Mesenteric fat pad (tissue), 1 donor: Measurements from ENCODE around the gene FNBP1. TPM values are rescaled to one million over a fixed set of nuclear protein-coding genes. Genes with fewer than 3 reads are reported as not detected.
"Not testable (repeated sequence)": the region's sequence is repeated elsewhere in the genome, so short reads cannot be mapped to it uniquely, and the experiment has no call there.

ENCODE experiments used
- DNase-seq: peaks from one replicate; pipeline ENCODE4 v3.0.0-alpha.2; 2020; ENCODE audit warnings: low spot score
- total RNA-seq: library from RNA; stranded (reverse); fragmentation: NEBNext Ultra II Directional; extraction: Animal tissue kit (Norgen Biotek cat#: 25700); gene quantifications from one replicate; pipeline ENCODE4 v1.2.1, GENCODE V29; 2021
- donor health status: DM: yes; HTN: yes; CAD: no.

The FNBP1 gene
- total RNA-seq, 1 donor from 2014 or later = 39.5 TPM

DNA sequence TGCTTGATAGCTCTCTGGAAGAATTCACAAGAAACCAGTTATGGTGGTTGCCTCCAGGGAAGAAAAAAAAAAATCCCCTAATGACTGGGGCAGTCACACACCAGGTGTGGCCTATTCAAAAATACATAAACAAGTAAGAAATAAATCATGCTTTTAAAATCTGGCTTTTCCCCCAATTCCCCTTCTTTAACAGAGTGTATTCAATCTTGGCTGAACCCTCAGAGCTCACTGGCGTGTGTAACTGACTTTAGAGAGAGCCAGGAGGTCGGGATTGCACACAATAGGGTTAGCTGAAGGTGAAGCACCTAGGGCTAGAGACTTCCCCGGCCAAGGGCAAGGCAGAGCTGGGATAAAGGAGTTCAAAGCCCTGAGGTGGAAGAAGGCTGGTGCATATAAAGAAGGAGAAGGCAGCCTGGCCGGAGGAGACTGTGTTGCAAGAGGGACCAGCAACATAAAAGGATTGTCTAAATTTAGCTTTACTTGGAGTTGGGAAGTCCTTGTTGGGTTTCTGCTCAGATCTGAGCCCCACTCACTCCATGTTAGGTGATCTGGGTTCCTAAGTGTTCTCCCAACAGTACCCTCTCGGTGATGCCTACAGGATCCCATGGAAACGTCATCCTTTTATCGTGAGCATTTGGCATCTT, 19.7 kb downstream of the FNBP1 start:
- DNase-seq = no peak

DNA sequence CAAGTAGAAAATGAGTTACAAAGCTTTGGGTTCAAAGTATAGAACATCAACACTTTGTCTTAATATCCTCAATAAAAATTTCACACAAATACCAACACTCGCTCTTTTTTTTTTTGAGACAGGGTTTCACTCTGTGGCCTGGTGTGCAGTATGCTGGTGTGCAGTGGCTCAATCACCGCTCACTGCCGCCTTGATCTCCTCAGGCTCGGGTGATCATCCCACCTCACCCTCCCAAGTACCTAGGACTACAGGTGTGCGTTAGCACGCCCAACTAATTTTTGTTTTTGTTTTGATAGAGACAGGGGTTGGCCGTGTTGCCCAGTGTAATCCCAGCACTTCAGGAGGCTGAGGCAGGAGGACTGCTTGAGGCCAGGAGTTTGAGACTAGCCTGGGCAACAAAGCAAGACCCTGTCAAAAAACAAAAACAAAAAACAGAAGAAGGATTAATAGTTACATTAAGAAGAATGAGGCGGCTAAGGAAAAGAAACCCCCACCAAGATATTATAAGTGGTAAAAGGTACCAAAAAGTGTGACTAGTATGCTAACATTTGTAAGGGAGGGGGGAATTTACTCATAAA, 20.3 kb downstream of the FNBP1 start:
- no peak for DNase-seq

DNA sequence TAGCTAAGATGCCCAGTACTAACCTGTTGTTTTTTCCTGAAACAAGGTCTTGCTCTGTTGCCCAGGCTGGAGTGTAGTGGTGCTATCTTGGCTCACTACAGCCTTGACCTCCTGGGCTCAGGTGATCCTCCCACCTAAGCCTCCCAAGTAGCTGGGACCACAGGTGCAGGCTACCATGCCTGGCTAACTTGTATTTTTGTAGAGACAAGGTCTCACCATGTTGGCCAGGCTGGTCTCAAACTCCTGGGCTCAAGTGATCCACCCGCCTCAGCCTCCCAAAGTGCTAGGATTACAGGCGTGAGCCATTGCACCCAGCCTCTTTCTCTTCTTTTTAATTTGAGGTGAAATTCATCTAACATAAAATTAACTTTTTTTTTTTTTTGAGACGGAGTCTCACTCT, 21.1 kb downstream of the FNBP1 start:
- DNase-seq = not testable (repeated sequence)

DNA sequence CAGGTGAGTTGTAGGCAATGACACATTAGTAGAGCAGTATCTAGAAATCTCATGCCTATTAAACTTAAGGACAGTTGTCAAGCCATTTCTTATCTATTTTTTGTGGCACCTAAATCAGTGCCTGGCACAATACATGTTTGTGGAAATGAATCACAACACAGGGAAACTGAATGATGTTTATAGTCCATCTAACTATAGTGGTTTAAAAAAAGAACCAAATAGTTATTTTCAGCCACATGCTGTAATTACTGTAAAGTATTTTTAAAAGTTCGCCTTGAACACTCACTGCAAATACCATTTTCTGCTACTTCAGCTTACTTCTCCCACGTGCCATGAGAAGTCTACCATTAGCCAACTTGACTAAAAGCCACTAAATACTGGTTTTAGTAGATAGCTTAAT, 21.9 kb downstream of the FNBP1 start:
- no peak for DNase-seq

DNA sequence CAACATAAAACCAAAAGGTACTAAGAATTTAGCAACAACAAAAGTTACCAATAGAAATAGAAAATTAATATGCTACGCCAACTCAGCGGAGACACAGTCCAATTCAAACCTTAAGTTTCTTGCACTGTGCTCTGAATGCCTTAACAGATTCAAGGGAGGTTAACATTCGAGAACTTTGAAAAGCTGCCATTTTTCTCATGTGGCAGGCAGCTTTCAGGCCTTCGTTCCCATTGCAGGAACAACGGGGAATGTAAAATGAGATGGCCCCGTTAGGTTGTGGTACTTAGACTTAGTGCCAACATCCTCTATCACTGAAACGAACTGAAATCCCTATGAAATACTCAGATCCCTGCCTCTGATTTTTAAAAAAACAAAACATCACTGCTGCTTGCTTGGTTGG, 22.4 kb downstream of the FNBP1 start:
- DNase-seq = no peak

DNA sequence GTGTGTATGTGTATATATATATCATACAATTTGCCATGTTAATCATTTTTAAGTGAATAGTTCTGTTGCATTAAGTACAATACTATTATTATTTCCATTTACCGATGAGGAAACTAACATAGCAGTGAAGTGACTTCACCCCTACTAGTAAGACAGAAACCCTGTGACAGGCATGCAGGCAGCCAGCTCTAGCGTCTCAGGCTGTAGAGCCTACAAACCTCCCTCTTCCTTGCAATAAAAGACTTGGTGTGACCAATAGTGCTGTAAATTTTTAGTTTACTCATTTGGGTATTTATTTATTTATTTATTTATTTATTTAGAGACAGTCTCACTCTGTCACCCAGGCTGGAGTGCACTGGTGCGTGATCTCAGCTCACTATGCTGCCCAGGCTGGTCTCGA, 24.7 kb downstream of the FNBP1 start:
- DNase-seq = no peak

DNA sequence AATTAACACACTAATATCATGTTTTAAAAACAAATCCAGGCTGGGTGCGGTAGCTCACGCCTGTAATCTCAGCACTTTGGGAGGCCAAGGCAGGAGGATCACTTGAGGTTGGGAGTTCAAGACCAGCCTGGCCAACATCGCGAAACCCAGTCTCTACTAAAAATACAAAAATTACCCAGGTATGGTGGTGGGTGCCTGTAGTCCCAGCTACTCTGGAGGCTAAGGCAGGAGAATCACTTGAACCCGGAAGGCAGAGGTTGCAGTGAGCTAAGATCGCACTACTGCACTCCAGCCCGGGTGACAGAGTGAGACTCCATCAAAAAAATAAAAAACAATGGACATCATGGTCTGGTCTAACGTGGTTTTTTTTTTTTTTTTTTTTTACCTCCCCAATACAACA, 25.5 kb downstream of the FNBP1 start:
- not testable (repeated sequence) for DNase-seq

DNA sequence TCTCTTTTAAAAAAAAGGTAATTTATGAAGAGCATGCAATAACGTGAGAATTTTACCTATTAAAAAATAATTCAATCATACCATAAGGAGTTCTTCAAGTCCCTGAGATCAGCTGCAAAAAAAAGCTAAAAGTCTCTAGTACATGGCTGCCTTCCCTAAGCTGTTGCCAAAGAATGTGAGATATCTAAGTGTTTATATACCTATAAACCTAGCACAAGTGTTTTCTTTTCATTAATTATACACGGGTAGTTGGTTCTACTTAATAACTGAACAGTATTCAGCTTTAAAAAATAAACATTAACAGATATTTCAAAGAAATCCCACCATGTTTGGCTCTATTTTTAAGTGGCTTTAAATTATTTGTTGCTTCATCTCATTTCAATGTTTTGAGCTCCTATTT, 25.9 kb downstream of the FNBP1 start:
- DNase-seq = no peak

DNA sequence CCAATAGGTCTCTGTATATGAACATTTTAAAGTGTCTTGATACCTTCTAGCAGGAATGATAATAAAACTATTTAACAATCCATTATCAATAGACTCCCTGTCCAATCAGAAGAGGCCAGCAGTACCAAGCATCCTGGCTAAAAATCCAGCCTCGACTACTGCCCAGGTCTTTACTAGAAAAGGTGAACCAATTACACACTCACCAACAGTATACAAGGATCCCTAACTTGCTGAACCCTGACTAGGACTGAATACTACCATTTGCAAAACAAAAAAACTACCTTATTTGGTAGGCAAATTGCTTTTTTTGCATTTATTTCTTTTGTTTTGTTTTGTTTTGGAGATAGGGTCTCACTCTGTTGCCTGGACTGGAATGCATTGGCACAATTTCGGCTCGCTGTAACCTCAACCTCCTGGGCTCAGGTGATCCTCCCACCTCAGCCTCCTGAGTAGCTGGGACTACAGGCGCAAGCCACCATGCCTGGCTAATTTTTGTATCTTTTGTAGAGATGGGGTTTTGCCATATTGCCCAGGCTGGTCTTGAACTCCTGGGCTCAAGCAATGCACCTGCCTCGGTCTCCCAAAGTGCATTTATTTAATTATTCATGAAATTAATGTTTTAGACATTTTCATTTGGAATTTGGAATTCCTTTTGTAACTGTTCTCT, 27.5 kb downstream of the FNBP1 start:
- no peak for DNase-seq

DNA sequence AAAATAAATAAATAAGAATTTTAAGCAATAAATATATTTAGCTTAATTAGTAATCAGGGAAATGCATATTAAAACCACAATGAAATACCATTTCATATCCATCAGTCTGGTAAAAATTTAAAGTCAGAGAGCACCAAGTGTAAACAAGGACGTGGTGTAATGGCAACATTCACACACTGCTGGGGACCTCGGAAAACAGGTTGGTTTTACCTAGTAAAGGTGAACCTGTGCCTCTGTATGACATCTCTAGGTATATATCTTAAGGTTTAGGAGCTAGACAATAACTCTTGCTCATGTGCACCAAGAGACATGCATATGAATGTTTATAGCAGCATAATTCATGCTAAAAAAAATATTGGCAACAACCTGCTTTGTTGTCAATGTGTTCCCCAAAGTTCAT, 29.7 kb downstream of the FNBP1 start:
- DNase-seq = no peak

DNA sequence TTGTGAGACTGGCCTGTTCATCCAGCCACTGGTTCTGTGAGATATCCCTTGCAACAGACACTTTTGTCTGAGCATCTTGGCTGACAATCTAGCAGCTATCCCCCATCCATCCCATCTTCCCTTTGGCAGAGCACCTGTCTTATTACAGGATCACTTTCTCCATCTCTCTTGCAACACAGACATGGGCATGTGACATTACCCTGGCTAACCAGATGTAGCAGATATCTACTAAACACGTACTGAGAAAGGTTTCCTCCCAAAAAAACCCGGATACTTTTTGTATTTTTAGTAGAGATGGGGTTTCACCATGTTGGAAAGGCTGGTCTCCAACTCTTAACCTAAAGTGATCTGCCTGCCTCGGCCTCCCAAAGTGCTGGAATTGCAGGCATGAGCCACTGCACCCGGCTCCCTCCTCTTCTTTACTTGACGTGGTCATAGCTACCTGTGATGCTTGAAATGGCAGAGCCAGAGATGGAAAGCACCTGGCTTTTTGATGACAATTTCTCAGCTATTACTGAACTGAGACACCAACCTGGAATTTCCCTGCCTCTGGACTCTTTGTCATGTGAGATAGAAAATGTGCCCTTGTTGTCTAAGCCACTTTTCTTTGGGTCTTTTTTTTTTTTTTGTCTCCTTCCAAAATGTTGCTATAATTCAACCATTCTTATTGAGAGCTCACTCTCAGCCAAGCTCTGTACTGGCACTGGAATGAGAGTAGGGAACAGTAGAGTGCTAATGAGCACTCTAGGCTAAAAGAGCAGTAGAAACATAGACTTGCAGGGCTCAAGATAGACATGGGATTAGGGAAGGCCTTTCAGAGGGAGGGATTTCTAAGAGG, 32.6 kb downstream of the FNBP1 start:
- DNase-seq = no peak

DNA sequence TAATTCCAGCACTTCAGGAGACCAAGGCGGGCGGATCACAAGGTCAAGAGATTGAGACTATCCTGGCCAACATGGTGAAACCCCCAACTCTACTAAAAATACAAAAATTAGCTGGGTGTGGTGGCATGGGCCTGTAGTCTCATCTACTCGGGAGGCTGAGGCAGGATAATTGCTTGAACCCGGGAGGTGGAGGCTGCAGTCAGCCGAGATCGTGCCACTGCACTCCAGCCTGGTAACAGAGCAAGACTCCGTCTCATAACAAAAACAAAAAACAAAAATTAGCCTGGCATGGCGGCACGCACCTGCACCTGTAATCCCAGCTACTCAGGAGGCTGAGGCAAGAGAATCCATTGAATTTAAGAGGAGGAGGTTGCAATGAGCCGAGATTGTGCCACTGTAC, 33.4 kb downstream of the FNBP1 start:
- not testable (repeated sequence) for DNase-seq

DNA sequence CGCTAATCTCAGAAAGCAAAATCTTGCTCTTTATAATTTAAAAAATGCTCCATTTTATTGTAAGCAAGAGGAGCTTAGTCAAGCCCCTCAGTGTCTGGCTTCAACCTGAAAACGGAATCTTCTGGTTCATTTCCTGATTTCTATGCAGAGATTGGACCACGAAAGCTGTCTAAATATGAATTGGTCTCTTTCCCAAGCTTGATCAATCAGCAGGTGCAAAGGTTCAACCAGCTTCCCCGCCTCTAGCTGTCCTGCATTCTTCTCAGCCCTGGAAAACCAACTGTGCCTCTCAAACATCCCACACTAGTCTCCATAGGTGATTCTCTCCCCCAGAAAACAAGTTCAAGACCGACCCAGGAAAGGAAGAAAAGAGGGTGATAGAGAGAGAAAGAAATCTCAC, 34.5 kb downstream of the FNBP1 start:
- DNase-seq = no peak

DNA sequence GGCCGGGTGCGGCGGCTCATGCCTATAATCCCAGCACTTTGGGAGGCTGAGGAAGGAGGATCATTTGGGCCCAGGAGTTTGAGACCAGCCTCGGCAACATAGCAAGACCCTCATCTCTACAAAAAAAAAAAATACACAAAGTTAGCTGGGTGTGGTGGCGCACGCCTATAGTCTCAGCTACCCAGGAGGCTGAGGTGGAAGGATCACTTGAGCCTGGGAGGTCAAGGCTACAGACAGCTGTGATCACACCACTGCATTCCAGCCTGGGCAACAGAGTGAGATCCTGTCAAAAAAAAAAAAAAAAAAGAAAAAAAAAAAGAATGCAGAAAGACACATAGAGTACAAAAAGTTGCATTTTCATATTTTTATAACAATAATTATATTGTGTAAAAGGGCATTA, 36.0 kb downstream of the FNBP1 start:
- not testable (repeated sequence) for DNase-seq

DNA sequence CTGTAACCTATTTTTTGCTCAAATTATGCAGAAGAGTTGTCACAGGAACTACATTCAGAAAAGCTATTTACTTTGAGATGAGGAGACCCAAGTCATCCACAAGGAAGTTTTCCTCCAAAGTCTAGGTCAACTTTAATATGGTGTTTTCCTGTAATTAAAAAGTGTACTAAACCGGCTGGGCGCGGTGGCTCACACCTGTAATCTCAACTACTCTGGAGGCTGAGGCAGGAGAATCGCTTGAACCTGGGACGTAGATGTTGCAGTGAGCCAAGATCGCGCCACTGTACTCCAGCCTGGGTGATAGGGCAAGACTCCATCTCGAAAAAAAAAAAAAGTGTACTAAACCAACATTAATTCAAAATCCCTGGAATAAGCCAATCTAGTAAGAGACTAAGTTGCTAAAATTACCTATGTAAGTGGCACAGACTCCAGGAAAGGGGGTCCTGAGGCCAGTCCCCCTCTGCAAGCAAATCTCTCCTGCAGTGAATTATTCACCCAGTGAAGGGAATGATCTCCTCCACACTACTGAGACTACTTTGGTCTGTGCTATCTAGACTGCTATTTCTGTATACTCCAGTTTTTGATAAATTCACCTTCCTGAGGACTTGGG, 38.9 kb downstream of the FNBP1 start:
- DNase-seq = no peak

DNA sequence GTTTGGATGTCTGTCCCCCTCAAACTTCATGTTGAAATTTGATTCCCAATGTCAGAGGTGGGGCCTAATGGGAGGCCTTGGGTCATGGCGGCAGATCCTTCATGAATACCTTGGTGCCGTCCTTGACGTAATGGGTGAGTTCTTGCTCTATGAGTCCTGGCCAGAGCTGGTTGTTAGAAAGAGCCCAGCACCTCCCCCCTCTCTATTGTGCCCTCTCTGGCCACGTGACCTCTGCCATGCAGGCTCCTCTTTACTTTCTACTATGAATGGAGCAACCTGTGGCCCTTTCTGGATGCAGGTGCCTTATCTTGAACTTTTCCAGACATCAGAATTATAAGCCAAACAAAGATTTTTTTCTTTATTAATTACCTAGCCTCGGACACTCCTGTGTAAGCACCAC, 40.7 kb downstream of the FNBP1 start:
- DNase-seq = no peak

DNA sequence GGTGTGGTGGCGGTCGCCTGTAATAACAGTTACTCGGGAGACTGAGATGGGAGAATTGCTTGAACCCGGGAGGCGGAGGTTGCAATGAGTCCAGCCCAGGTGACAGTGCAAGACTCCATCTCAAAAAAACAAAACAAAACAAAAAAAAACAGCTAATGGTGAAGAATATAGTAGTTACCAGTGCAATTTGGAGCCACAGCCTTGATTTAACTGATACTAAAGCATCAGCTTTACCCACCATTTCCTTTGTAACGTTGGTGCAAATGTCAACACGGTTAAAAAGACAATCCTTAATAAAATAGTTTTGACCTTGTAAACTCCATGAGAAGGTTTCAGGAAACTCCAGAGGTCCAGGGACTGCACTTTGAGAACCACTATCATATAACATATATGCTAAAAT, 41.8 kb downstream of the FNBP1 start:
- DNase-seq = no peak

DNA sequence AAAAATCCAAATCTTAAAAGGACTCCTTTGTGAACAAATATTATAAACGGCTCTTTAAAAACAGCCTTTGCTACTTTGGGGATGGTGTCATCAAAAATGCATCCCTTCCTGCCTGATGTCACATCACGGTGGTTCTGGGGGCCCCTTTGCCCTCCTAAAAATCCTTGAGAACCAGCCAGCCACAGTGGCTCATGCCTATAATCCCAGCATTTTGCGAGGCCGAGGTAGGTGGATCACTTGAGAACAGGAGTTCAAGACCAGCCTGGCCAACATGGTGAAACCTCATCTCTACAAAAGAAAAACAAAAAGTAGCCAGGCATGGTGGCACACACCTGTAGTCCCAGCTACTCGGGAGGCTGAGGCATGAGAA, 43.9 kb downstream of the FNBP1 start:
- no peak for DNase-seq

DNA sequence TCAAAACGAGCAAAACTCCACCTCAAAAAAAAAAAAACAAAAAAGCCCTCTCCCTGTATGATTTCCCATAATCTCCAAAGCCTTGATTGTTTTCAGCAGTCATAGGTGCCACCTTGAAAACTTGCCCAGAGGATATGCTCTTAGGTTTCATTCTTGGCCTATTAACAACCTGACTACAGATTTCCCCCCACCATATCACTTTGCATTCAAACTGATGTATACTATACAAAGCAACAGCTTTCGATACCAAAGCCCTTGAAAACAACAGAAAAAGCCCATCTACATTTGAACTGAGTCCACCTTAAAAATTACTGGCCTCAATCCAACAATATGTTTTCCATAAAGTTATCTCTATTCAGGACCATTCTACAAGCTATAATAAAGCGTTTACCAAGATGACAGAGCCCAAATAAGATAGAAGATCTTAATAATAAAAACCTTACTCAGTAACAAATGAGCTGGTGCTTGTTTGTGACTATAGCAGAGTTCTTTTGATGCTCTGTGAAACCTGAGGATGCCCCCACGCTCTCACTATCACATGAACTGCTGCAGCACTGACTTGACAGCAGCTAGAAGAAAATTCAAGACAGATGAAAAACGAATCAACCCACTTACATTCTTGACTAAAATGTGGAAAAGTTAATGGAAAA, 44.4 kb downstream of the FNBP1 start:
- no peak for DNase-seq

DNA sequence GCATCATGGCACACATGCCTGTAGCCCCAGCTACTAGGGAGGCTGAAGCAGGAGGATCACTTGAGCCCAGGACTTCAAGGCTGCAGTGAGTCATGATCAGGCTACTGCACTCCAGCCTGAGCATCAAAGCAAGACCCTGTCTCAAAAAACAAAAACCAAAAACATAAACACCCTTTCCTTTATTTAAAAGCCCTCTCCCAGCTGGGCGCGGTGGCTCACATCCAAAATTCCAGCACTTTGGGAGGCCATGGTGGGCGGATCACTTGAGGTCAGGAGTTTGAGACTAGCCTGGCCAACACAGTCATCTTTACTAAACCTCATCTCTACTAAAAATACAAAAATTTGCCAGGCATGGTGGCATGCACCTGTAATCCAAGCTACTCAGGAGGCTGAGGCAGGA, 45.3 kb downstream of the FNBP1 start:
- not testable (repeated sequence) for DNase-seq

DNA sequence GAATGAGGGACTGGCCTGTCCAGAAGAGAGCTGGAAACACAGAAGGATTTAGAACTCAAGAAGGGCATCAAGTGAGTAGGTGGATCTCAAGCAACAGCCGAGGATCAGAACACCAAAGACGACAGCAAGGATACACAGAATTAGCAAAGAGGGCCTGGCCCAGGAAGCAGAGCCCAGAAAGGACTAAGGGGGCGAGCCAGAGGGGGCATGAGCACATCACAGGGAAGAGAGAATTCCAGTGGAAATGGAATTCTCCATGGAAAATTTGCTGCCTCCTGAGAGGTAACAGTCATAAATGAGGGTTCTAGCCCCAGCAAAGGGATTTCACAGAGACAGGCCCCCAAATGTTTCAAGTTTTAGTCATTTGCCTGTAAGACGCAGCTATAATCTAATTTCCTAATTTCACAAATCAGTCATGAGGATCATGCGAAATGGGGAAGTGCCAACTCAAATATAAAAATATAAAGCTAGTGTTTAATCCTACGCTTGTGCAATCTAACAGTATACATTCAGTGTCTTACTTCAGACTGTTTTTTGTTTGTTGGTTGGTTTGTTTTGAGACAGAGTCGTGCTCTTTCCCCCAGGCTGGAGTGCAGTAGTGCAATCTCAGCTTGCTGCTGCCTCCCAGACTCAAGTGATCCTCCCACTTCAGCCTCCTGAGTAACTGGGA, 46.7 kb downstream of the FNBP1 start:
- no peak for DNase-seq
